GM18858 (cell line): ENCODE measurements around the gene BIN1.
A peak's percentile ranks its signal among the peaks of the same experiment; 100 is the strongest.

ENCODE experiments used
- ATAC-seq: cut with Tn5 transposase; IDR thresholded peaks from one replicate; pipeline ENCODE4 v1.9.1; 2021; ENCODE audit not compliant: unreplicated experiment

The BIN1 gene, protein sequence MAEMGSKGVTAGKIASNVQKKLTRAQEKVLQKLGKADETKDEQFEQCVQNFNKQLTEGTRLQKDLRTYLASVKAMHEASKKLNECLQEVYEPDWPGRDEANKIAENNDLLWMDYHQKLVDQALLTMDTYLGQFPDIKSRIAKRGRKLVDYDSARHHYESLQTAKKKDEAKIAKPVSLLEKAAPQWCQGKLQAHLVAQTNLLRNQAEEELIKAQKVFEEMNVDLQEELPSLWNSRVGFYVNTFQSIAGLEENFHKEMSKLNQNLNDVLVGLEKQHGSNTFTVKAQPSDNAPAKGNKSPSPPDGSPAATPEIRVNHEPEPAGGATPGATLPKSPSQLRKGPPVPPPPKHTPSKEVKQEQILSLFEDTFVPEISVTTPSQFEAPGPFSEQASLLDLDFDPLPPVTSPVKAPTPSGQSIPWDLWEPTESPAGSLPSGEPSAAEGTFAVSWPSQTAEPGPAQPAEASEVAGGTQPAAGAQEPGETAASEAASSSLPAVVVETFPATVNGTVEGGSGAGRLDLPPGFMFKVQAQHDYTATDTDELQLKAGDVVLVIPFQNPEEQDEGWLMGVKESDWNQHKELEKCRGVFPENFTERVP

DNA sequence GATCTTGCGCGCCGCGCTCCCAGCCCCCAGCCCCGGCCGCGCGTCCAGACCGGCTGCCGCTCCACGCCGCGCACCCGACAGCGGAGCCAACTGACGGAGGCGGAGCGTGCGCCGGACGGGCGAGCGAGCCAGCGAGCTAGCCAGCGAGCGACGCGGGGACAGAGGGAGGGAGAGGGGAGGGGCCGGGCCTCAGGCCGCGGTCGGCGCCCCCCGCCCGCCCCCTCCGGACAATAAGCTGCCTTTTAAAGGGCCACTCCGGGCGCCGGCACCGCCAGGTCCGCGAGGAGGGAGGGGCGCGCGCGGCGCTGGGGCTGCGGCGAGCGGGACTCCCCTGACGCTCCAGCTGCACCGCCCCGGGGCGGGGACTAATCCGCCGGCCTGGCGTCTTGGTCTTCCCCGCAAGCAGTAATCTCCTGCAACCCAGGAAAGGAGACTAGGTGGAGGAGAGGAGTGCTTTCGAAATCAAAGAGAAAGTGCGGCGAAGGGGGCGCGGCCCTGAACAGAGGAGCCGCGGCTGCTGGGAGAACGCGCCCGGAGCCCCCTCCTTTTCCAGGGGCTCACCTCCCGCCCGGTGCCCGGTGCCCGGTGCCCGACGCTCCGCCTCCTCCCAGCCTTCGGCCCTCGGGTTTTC is at the start of gene BIN1:
Gene BIN1 (minus strand): TSS at position 164 of the 631 bp plus-strand sequence. CDS start 211 bp downstream, outside the sequence.
- peak; percentile 85 for ATAC-seq

DNA sequence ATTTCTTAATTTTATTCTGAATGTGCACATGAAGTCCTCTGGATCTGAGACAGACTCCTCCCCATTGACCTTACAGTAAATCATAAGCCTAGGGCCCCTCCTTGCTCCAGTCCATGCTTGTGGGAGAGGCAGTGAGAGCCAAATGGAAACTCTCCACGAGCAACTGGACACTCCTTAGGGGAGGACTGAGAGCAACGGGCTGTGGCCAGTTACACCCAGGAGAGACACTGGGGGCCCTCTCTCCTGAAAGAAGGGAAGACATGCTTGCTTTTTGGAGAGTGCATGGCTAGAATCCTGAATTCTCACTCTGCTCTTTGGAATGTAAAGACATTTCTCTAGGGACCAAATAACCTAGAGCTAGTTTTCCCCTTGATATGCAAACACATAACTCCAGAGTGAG is 49.0 kb upstream of the BIN1 start:
- ATAC-seq, result no peak

DNA sequence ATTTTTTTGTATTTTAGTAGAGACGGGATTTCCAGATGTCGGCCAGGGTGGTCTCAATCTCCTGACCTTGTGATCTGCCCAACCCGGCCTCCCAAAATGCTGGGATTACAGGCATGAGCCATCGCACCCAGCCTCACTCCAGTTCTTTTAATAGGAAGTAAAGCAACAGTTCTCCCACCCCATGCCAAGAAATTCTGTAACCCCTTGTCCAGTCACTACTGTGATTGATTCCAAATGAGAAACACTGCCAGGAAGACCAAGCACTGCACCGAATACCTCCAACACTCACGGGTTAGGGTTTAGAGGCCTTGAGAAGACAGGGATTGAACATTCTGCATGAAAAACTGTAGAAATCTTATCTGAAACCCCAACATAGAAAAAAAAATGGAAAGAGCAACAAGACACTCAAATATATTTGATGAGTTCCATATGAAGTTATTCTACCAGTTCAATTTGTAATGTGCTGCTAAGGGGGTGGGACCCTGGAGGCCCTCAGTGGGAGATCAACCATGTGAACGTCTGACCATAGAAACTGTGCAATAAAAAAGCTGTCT is 48.2 kb upstream of the BIN1 start:
- no peak for ATAC-seq

DNA sequence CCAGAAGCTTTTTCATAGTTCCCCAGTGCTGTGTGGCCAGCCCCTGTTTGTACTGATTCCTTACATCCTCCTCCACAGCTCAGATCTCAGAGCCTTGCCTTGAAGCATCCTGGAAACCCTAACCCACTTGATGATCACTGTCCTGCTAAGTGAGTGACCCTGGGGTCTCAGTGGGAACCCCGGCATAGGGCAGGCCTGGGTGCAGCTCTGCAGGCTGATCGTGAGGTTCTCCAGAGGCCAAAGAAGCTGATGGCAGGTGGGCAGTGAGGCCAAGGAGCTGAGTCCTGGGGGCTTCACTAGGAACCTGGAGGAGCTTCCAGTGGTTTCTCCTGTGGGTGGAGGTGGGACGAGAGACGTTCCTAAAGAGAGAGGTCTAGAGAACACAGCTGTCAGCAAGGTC is 47.4 kb upstream of the BIN1 start:
- no peak for ATAC-seq

DNA sequence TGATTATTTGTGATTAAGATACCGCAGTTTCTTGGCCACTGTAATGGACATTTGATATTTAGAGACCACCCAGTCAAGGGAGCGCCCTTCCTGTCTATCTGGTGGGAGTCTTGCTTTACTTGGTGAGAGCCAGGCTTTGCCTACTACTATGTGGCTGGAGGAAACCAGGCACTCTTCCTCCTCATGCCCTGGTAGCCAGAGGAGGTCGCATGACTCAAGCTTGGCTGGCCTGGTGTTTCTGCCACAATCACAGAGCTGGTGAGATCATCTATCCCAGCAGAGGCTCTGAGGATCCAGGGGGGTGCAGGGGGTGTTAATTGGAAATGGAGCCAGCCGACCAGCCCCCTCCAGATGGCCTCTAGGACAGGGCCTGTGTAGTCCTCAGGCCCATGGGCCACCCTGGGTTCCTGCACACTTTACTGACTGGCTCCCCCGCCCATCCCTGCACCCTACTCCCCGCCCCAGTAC is 46.8 kb upstream of the BIN1 start:
- ATAC-seq, result no peak

DNA sequence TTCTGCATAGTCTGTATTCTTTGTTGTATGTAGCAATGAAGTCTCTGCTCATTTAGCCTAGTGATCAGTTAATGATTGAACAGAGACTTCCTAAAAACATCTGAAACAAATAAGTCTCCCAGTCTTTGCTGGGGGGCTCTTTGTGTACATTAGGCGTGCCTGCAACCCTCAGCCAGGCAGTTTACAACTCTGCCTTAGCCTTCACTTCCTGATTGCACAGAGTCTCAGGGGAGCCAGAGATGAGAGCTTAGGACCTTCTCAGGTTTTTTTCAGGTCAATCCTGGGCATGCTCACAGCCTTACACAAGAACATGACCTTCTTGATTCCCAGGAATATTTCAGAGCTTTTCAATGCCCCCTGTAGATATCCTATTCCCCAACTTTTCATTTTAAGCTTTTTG is 44.0 kb upstream of the BIN1 start:
- ATAC-seq, result no peak

DNA sequence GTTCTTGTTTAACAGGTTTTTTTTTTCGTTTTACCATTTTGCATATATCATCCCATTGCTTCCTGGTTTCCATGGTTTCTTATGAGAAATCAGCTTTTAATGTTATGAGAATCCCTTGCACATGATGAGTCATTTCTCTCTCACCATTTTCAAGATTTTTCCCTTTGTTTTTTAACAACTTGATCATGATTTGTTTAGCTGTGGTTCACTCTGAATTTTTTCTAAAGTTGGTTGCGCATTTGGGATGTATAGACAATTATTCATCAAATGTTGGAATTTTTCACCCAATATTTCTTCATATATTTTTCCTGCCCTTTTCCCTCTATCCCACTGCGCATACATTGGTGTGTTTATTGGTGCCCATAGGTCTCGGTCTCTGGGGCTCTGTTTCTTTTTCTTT is 42.4 kb upstream of the BIN1 start:
- no peak for ATAC-seq

DNA sequence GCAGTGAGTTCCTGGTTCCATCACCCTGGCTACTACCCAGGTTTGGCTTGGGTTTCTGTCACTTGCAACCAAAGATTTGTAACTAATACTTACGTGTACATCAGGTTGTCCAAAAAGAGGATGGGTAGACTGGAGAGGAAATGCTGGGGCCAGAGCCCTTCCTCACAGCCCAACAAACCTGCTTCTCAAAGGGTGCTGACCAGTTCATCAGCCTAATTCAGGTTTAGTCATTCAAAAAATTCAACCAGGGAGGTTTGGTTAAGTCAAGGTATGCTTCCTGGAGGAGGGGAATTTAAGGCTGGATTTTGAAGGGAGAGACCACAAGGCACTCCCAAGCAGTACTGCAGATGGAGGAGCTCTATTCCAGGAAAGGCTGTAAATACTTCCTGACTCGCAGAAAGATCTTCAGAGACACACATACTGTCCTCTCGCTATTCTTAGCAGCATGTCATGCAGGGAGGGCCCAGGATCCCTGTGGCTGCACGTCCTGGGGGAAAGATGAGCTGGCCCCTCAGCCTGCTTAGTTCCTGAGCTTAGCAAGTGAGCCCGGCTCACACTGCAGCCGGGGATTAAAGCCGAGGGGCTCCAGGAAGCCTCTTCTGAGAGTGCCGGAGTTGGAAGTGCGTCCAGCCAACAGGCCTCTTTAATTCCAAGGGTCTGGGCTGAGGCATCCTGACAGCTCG is 40.0 kb upstream of the BIN1 start:
- no peak for ATAC-seq

DNA sequence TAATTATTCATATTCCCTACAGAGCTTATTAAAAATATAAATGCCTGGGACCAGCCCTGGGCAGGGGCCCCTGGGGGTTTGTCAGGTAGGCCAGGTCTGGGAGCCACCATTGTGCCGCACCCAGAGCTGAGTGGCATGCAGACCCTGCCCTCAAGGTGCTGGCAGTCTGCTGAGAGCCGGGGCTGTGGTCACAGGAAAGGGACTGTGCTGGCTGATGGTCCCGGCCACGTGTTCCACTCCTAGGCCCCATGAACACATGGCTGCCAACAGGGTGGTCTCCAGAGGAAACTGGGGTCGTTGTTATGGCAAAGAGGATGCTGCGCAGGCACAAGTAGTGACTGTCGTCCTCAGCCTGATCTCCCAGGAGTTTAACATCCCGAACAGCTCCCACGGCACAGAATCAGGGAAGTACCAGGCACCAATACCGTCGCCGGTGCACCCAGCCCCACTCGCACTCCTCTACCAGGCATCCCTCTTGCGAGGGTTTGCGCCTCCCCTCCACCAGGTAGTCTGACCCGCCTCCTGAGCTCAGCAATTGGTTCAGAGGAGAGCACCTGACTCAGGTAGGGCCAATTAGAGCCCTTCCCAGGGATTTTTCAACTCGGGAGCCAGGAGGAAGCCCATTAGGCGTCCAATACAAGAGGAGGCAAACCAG is 39.2 kb upstream of the BIN1 start:
- ATAC-seq, result no peak

DNA sequence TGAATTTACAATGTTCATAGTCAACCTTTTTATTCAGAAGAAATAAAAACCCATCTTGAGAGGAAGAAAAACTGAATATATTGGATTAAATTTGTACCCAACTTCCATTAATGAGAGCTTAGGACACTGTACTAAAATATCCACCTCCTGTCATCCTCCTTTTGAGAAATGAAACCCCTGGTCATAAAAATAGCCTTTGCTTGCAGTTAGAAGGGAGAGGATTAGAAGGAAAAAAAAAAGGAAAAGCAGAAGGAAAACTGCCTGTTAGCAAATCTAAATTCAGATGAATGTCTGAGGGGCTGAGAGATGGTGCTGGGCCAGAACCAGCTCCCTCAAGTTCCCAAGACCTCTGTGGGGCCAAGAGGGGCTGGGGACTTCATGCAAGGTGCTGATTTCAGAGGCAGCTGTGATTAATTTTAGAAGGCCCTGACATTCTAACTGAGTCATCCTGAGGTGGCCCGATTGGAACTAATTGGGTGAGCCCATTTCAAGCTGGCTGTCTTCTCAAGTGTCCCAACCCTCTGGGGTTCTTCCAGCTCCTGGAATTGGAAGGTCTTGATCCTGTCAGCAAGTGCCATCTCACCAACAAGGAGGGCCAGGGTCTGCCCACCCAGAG is 38.4 kb upstream of the BIN1 start:
- ATAC-seq, result no peak

DNA sequence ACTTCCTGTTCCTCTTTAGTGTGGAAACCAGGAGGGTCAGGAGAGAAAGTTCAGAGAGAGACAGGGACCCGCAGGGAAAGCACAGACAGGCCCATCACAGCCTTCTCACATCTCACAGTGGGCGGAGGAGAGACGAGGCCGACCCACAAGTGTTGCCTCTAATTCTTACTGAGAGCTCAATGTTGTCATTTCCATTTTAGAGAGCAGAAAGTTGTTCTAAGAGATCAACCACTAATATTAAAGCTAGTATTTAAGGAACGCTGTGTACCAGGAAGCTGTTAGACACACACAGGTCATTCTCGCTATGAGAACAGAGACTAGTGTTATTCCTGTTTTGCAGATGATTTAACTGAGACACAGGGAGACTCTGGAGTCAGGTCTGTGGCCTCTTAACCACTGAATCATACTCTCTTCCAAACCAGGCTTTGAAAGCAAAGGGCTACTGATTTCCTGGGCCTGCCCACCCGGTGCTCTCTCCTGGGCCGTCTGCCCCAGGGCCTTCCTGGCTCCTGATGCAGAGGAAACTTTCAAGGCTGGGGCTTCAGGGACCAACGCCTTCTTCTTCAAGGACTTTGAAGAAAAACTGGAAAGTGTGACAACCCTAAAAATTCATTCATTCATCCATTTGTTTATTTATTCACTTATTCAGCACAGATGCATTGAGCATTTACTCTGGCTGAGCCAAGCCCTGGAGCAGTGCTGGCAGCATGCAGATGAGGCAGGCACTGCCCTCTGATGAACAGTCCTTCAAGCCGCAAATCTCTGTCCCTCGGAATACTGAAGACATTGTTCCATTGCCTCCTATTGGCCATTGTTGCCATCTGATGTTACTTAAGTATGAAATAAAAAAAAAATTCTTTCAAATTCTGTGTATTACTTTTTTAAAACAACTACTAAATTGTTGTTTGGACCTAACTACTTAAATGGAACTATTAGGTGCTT is 37.2 kb upstream of the BIN1 start:
- ATAC-seq, result no peak

DNA sequence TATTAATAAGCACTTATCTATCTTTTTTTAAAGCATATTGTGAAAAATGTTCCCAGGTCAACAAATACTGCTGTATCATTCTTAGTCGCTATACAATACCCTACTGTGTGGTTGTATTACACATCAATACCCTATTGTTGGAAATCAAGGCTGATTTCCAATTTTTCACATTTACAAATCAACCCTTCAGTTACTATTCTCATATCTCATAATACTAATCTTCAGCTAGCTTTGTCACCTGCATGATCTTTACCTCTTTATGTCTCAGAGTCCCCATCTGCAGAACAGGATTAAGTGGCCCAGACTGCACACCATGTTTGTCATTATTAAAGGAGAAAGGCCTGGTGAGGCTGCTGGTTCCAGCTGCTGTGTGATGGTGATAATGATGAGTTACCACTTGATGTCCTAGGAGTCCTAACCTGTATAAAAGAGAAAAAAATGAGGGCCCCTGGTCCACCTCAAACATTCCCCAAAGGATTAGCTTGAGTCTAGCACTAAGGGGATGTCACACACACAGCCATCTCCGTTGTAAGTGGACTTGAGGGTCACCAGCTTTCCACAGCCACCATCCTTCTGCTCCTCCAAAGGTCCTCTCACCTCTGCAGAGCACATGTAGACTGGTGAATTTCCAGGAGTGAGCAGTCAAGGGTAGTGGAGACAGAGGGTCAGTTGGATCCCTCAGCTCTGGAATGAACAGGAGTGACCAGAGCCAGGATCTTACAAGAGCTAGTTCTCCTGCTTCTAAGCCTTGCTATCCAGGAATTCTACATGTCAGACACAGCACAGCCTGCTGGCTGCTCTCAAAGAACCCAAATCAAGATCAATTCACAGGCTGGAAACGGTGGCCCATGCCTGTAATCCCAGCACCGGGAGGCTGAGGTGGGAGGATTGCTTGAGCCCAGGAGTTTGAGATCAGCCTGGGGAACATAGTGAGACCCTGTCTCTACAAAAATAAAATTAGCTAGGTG is 36.0 kb upstream of the BIN1 start:
- no peak for ATAC-seq

DNA sequence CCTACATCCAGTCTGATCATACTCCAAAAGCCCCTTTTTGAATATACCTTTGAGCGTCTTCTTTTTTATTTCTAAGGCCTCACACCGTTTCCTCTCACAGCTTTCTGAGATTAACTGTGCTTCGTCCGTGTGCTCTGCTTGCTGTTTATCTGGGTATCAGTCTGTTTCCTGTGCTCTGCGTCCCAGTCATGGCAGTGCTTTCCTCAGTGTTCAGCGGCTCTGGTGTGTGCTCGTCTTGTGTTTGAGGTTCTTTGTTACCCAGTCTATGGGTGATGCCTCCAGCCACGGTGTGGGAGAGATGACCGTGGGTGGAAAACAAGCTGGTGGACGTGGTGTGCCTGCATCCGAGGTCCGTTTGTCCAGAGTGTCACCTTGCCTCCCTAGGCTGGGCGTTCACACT is 33.6 kb upstream of the BIN1 start:
- no peak for ATAC-seq

DNA sequence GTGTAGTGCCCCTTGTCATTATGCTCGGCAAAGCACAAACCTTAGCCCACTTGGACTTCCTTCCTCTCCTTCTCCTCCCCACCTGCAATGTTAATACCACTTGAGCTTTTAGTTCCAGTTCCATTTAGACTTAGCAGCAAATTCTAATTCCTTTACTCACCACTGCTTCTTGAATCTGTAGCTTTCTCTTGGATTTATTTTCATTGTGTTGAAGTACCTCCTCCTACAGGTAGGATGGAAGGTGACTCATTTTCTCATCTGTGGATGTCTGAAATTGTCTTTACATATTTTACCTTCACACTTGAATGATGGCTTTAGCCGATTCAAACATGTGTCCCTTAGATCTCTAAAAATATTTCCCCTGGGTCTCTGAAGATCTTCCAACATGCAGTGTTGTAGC is 32.8 kb upstream of the BIN1 start:
- no peak for ATAC-seq

DNA sequence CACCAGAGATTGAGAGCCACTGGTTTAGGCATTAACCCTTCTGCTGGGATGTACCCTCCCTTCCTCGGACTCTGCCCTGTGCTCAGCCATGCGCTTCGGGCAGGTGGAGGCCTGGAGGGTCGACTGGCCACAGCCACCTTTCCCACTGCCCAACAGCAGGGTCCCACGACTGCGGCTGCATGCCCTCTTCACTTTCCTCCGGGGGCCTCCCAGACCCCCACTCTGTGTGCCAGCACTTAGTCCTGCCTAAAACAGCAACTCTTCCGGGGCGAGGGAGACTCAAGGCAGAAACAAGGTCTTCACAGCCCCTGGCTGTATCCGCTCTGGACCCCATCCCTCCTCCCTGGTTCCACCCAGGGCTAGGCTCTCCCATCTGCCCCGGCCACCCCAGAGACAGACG is 31.3 kb upstream of the BIN1 start:
- ATAC-seq, result no peak

DNA sequence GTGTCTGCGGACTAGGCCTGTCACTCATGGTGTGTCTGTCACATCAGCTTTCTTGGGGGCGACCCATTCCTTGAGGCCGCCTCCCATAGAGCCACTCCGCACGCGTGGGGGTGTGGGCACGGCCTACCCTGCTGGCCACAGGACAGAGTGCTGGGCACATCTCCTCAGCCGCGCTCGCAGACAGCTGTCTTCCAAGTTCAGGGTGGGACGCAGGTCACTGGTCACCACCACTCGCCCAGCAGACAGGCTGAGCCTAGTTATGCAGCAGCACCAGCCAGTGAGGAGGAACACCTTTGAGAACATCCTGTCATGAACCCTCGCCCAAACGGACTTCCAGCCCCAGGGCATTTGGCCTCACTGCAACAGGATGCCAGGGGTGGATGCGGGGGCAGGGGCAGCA is 30.8 kb upstream of the BIN1 start:
- ATAC-seq, result no peak

DNA sequence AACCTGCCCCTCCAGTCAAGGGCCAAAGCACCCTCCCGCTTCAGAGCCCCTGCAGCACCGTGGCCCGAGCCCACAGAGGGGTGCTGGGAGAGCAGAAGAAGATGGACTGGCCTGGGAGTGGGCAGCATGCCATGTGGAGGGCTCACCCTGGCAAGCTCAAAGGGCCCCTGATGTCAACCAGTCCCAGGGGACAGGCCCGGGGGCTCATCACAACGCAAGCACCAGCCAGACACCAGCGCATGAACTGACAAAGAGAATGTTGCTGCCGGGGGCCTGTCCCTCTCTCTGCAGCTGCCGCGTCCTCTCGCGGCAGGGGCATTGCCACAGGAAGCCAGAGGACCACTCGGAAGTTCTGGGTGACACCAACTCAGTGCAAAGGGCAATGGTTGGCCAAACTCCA is 30.3 kb upstream of the BIN1 start:
- ATAC-seq, result no peak
